ENCODE measurements around the gene CFAP99. TPM values are rescaled to one million over a fixed set of nuclear protein-coding genes. Genes with fewer than 3 reads are reported as not detected.
A peak's percentile ranks its signal among the peaks of the same experiment; 100 is the strongest.

CFAP99 gene
- total and polyA plus RNA-seq, 9 of the 15 experiments (the other 6 are each of a cell fraction or from before 2014, with no cell fraction given) = 0.07 to 0.18 (median 0.09) TPM; not detected in 6

DNA sequence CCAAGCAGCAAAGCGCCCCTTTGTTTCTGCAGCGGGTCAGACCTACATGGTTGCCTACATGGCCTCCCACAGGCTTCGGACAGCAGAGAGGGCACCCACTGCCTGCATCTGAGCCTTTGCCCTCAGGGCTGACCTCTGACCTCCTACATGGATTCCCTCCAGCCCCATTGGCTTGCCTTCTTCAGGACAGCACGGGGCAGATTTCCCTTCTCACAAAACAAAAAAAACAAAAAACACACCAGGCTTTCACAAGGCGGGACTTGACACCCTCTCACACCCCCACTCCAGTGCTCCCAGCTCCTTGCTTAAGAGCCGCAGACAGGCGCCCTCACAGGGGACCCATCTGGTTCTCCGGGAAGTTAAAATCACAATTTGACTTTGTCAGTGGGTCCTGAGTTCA lies 33.2 kb upstream of the CFAP99 start:
- H3K9ac ChIP-seq (ENCODE audit: insufficient read depth in 1 of 2, low read depth in 2 of 2, low read length in 2 of 2) = peak overlapping the region in 1 of 2 experiments; percentile 68; a peak in 1 of 4 replicates
- POLR2A ChIA-PET = interaction anchor here (0.6 to 1.1 kb wide), 2 partner anchors 12 to 26 kb away, joined by 3 read pairs; no protein-coding TSS in a partner anchor
- H3K27me3 ChIP-seq (ENCODE audit: control insufficient read depth in 2 of 2, insufficient read depth in 2 of 2, low read length in 2 of 2) = no peaks in the 10 kb centered on the region
- in situ Hi-C loops (cut with MboI) = no loop called here
- DNase-seq (ENCODE audit: extremely low read depth in 1 of 4, low spot score in 3 of 4) = no peak
- H4K20me1 ChIP-seq (replicated peaks; ENCODE audit: control insufficient read depth, insufficient read depth, low read length) = no peaks in the 10 kb centered on the region
- 90% methylated on average over 8 of the region's 8 CpGs for WGBS (ENCODE audit: insufficient coverage, low coverage, missing lambda C conversion rate)
- no TSS peak for BruUV-seq (replicated peaks)
- no peak overlapping the region for H3K4me3 ChIP-seq
- H3K27ac ChIP-seq (ENCODE audit: extremely low read depth, low read depth, low read length) = no peak overlapping the region
- no peak for ATAC-seq
- intact Hi-C loops (cut with micrococcal nuclease) = no loop called here
- FAIRE-seq = no peak
- no peak overlapping the region for H2AFZ ChIP-seq (ENCODE audit: low read depth, low read length)
- TF ChIP-seq NR2C1 (IDR thresholded peaks at IDR 0.05) = peak; percentile 38; the same call in 1 of the 2 replicates
- TF ChIP-seq NR2C1 (tag; IDR thresholded peaks at IDR 0.05) = 0 out of 2 replicates have a peak, but pooled peaks have one; percentile 20
- TF ChIP-seq ZNF436 (CRISPR knock-in tag; IDR thresholded peaks at IDR 0.05) = no peak
- H3K4me2 ChIP-seq (ENCODE audit: insufficient read depth, low read length) = no peak overlapping the region
- H3K4me1 ChIP-seq (replicated peaks in 1 of 2; ENCODE audit: control insufficient read depth in 2 of 2, insufficient read depth in 2 of 2, low read length in 2 of 2) = peaks cover 54 to 67% of the 10 kb centered on the region in 2 experiments
- peaks cover 5% of the 10 kb centered on the region; the same call in 1 of the 3 replicates for H3K36me3 ChIP-seq (ENCODE audit: control insufficient read depth, insufficient read depth, low read length)
- CTCF ChIA-PET (ENCODE audit: low intra/inter-chr PET ratio) = no interaction called here
- H3K9me1 ChIP-seq (ENCODE audit: control insufficient read depth, insufficient read depth, low read length) = no peaks in the 10 kb centered on the region
- H3K79me2 ChIP-seq (ENCODE audit: control insufficient read depth, insufficient read depth, low read length) = peaks cover 77% of the 10 kb centered on the region
- H3K9me3 ChIP-seq (replicated peaks; ENCODE audit: control insufficient read depth, insufficient read depth, low read depth, low read length) = no peaks in the 10 kb centered on the region

DNA sequence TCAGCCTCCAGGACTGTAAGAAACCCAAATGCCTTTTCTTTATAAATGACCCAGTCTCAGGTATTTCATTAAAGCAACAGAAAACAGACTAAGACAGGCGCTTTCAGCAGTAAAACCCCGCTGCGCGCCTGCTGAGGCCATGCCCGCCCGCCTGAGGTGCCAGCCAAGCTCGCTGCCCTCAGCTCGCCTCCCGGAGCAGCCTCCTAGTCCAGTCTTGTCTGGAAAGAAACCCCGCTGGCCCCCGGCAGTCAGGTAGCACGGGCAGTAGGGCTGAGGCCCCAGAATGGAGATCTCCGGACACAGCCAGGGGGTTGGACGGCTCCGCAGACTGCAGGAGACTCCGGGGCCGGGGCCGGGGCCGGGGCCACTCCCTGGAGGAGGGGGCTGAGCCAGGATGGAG lies 32.0 kb upstream of the CFAP99 start:
- WGBS (ENCODE audit: insufficient coverage, low coverage, missing lambda C conversion rate) = 85% methylated on average over 16 of the region's 19 CpGs
- intact Hi-C loops (cut with micrococcal nuclease) = no loop called here
- H3K4me2 ChIP-seq (ENCODE audit: insufficient read depth, low read length) = no peak overlapping the region
- no peaks in the 10 kb centered on the region for H3K9me1 ChIP-seq (ENCODE audit: control insufficient read depth, insufficient read depth, low read length)
- H3K36me3 ChIP-seq (ENCODE audit: control insufficient read depth, insufficient read depth, low read length) = peaks cover 5% of the 10 kb centered on the region; the same call in 1 of the 3 replicates
- POLR2A ChIA-PET = interaction anchor here (0.6 kb wide), 2 partner anchors 147 to 282 kb away, joined by 3 read pairs; no protein-coding TSS in a partner anchor
- FAIRE-seq (no peak), DNase-seq (ENCODE audit: extremely low read depth in 1 of 4, low spot score in 3 of 4) (no peak), ATAC-seq (no peak)
- H3K79me2 ChIP-seq (ENCODE audit: control insufficient read depth, insufficient read depth, low read length) = peaks cover 83% of the 10 kb centered on the region
- H3K4me3 ChIP-seq = no peak overlapping the region
- BruUV-seq (replicated peaks) = no TSS peak
- no peaks in the 10 kb centered on the region for H4K20me1 ChIP-seq (replicated peaks; ENCODE audit: control insufficient read depth, insufficient read depth, low read length)
- CTCF ChIA-PET (ENCODE audit: low intra/inter-chr PET ratio) = no interaction called here
- H3K9me3 ChIP-seq (replicated peaks; ENCODE audit: control insufficient read depth, insufficient read depth, low read depth, low read length) = no peaks in the 10 kb centered on the region
- H3K4me1 ChIP-seq (replicated peaks in 1 of 2; ENCODE audit: control insufficient read depth in 2 of 2, insufficient read depth in 2 of 2, low read length in 2 of 2) = peaks cover 61 to 74% of the 10 kb centered on the region in 2 experiments
- no peaks in the 10 kb centered on the region for H3K27me3 ChIP-seq (ENCODE audit: control insufficient read depth in 2 of 2, insufficient read depth in 2 of 2, low read length in 2 of 2)
- H3K27ac ChIP-seq (ENCODE audit: extremely low read depth, low read depth, low read length) = no peak overlapping the region
- H2AFZ ChIP-seq (ENCODE audit: low read depth, low read length) = no peak overlapping the region
- in situ Hi-C loops (cut with MboI) = no loop called here
- no peak overlapping the region for H3K9ac ChIP-seq (ENCODE audit: insufficient read depth in 1 of 2, low read depth in 2 of 2, low read length in 2 of 2)
- TF ChIP-seq TAF15 (IDR thresholded peaks at IDR 0.05; ENCODE audit: low read depth, low read length) = no peak
- TF ChIP-seq, protein P1, sequence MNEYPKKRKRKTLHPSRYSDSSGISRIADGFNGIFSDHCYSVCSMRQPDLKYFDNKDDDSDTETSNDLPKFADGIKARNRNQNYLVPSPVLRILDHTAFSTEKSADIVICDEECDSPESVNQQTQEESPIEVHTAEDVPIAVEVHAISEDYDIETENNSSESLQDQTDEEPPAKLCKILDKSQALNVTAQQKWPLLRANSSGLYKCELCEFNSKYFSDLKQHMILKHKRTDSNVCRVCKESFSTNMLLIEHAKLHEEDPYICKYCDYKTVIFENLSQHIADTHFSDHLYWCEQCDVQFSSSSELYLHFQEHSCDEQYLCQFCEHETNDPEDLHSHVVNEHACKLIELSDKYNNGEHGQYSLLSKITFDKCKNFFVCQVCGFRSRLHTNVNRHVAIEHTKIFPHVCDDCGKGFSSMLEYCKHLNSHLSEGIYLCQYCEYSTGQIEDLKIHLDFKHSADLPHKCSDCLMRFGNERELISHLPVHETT (CRISPR knock-in tag; conservative IDR thresholded peaks at IDR 0.05 in 1 of 2, IDR thresholded peaks at IDR 0.05 in 1 of 2) = no peak
- TF ChIP-seq, protein P2, sequence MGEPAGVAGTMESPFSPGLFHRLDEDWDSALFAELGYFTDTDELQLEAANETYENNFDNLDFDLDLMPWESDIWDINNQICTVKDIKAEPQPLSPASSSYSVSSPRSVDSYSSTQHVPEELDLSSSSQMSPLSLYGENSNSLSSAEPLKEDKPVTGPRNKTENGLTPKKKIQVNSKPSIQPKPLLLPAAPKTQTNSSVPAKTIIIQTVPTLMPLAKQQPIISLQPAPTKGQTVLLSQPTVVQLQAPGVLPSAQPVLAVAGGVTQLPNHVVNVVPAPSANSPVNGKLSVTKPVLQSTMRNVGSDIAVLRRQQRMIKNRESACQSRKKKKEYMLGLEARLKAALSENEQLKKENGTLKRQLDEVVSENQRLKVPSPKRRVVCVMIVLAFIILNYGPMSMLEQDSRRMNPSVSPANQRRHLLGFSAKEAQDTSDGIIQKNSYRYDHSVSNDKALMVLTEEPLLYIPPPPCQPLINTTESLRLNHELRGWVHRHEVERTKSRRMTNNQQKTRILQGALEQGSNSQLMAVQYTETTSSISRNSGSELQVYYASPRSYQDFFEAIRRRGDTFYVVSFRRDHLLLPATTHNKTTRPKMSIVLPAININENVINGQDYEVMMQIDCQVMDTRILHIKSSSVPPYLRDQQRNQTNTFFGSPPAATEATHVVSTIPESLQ (CRISPR knock-in tag; IDR thresholded peaks at IDR 0.05) = no peak
- no peak for TF ChIP-seq GTF2F1 (IDR thresholded peaks at IDR 0.05; ENCODE audit: low read depth, low read length)
- TF ChIP-seq CBX2 (IDR thresholded peaks at IDR 0.05; ENCODE audit: insufficient read depth, low read length, poor library complexity, severe bottlenecking) = no peak
- TF ChIP-seq SMARCC2 (IDR thresholded peaks at IDR 0.05; ENCODE audit: low read depth) = no peak
- no peak for TF ChIP-seq KDM4B (IDR thresholded peaks at IDR 0.05; ENCODE audit: borderline replicate concordance in 2 of 2, low read depth in 1 of 2)
- no peak for TF ChIP-seq MECOM (CRISPR knock-in tag; IDR thresholded peaks at IDR 0.05)
- no peak for TF ChIP-seq CAMTA2 (CRISPR knock-in tag; conservative IDR thresholded peaks at IDR 0.05)
- TF ChIP-seq TBP (optimal IDR thresholded peaks at IDR 0.05; ENCODE audit: low read depth, low read length) = no peak

Measured in K562 (cell line).